GM23248 (cell line): Measurements from ENCODE around the gene MTMR2.

Experiments used
- EZH2 ChIP-seq: fragments of 200-600 bp; sonication (generic); IDR thresholded peaks from 2 replicates; pipeline ENCODE4 v1.6.1; 2018; ENCODE audit warnings: antibody characterized with exemption, mild to moderate bottlenecking; ENCODE audit not compliant: insufficient read depth, poor library complexity, severe bottlenecking
- EZH2phosphoT487 ChIP-seq: fragments of 200-600 bp; sonication (generic); IDR thresholded peaks from 2 replicates; pipeline ENCODE4 v1.6.1; 2018; ENCODE audit warnings: antibody characterized with exemption, moderate library complexity, mild to moderate bottlenecking, low read depth; ENCODE audit not compliant: insufficient read depth

GRCh38 chr11:95829580-95830259, 94.2 kb downstream of the MTMR2 start:
- no peak for TF ChIP-seq EZH2
- TF ChIP-seq EZH2phosphoT487, result no peak
